NCI-H146 treated with DMSO at 0.1 percent for 48 hours (cell line): ENCODE results near the gene KIAA1549.

Experiments
- DNase-seq: peaks from one replicate; lab custom pipeline; 2025; ENCODE audit not compliant: unreplicated experiment; lab: John Stamatoyannopoulos, UW

Gene KIAA1549

DNA sequence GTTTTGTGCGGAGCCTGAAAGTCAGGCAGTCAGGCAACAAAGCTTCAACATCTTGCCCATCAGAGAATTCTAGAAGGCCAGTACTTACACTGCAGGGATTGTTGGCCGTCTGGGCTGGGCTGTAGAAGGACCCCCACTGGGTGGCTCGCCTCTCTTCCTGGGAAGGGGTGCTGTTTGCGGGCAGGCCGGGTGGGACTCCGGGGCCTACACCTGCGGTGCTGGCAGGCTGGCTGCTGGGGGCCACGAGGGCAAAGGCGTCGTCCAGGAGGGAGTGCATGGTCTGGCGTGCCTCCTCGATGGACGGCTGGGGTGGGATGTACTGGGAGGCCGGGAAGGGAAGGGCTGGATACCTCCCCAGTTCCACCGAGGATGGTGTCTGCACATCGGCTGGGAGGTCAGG is 120.1 kb downstream of the KIAA1549 start:
- no peak for DNase-seq

DNA sequence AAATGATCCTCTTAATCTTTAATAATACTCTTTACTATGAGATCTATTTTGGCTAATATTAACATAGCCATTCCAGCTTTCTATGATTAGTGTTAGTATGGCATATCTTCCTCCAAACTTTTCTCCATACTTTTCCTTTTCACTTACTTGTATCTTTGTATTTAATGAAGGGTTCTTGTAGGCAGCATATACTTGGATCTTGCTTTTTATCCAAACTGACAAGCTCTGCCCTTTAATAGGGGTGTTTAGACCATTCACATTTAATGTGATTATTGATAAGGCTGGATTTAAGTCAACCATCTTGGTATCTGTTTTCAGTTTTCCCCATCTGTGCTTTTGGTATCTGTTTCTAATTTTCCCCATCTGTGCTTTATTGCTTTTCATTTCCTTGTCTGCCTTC is 123.5 kb downstream of the KIAA1549 start:
- DNase-seq: no peak

DNA sequence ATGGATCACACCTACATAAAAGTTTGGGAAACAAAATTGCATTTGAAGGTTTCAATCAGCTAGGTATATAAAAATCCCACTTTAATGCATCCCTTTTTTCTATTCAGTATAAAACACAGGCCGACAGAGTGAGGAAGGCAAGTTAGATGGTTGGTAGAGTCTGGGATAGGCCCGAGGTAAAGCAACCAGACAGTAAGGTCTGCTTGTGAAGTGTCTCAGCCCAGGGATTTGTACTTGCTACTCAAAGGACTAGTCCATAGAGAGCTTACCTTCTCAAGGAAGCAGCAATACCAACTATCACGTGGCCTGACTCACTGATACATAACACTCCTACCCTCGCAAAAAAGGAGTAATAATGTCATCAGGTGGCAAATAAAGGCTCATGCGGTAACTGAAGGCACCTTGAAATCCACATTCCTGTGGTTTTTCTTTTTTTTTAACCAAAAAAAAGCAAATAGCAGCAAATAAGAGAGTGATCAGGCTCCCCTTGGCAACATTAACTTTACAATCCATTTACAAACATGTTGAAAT is 127.0 kb downstream of the KIAA1549 start:
- no peak for DNase-seq

DNA sequence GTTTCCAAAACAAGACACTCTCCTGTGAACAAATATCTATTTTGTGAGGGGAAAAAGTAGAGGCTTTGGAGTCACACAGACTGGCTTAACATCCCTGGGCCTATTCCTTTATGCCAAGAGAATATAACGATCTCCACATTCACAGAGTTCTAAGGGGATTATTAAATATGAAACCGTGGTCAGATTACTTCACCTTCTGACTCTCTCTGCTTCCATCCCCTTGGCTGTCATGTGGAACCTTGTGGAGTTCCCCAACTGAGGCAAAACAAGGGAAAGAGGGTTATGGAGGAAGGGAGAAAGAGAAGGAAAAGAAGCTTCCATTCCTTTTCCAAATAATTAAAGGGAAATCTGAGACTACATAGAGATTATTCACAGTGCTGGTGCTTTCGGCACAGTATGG is 127.7 kb downstream of the KIAA1549 start:
- no peak for DNase-seq

DNA sequence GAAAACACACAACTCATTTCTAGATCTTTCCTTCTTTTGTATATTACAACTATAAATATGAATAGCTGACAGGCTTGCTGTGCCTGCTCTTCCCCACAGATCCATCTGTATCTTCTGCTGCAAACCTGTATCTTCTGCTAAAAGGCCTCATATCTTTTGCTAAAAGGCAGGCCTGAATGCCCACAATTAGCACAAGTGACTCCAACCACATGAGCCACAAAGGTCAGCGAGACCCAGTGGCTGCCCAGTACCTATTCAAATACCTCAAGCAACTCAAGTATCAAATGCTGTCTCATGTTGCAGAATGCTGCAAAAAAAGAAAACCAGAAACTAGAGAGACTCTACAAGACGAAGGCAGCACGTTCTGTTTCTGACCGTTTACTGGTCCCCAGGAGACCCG is 128.7 kb downstream of the KIAA1549 start:
- DNase-seq: no peak

DNA sequence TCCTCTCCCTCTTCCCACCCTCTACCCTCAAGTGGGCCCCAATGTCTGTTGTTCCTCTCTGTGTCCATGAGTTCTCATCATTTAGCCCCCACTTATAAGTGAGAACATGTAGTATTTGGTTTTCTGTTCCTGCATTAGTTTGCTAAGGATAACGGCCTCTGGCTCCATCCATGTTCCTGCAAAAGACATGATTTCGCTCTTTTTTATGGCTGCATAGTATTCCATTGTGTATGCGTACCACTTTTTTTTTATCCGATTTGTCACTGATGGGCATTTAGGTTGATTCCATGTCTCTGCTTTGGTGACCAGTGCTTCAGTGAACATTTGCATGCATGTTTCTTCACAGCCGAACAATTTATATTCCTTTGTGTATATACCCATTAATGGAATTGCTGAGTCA is 131.5 kb downstream of the KIAA1549 start:
- DNase-seq: no peak

DNA sequence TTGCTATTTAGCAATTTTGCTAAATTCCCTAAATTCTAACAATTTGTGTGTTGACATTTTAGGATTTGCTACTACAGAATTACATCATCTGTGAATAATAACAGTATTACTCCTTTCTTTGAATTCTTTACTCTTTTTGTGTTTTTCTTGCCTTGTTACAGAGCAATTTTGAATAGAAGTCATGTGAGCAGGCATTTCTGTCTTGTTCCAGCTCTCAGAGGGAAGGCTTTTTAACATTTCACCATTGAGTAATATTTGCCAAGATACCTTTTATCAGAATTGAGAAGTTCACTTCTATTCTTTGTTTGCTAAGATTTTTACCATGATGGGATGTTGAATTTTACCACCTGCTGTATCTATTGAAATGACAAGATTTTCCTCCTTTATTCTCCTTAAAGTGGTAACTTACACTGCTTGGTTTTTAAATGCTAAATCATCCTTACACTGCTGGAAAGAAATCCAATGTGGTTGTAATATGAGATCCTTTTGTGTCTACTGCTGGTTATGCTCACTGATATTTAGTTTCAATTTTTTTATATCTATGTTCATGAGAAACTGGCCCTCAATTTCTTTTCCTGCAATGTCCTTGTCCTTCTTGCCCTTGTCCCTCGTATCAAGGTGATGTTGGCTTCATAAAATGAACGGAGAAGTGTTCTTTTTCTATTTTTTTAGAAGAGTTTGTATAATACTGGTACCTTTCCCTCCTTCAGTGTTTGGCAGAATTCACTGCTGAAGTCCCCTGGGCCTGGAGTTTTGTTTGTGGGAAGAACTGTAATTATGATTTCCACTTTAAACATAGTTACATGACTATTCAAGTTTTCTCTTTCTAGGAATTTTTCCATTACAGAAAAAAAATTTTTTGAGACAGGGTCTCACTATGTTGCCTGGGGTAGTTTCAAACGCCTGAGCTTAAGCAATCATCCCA is 132.9 kb downstream of the KIAA1549 start:
- DNase-seq: no peak

DNA sequence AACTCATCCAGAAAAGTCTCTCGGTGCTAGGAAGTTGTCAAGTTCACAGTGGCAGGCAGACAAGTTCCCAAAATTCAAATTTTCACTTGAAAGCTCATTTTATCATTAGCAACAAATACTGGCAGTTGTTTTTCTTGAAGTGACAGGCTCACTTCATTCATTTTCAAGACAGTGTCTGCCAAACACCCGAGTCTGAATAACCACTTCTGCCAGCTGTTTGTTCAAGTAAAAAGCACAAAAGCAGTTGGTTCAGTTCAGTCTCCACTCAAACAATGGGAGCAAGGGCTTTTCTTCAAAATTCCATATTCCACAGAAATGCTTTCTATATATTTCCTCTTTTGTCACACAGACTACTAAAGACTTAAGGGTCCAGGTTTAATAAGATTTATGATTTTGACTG is 135.5 kb downstream of the KIAA1549 start:
- DNase-seq: no peak

DNA sequence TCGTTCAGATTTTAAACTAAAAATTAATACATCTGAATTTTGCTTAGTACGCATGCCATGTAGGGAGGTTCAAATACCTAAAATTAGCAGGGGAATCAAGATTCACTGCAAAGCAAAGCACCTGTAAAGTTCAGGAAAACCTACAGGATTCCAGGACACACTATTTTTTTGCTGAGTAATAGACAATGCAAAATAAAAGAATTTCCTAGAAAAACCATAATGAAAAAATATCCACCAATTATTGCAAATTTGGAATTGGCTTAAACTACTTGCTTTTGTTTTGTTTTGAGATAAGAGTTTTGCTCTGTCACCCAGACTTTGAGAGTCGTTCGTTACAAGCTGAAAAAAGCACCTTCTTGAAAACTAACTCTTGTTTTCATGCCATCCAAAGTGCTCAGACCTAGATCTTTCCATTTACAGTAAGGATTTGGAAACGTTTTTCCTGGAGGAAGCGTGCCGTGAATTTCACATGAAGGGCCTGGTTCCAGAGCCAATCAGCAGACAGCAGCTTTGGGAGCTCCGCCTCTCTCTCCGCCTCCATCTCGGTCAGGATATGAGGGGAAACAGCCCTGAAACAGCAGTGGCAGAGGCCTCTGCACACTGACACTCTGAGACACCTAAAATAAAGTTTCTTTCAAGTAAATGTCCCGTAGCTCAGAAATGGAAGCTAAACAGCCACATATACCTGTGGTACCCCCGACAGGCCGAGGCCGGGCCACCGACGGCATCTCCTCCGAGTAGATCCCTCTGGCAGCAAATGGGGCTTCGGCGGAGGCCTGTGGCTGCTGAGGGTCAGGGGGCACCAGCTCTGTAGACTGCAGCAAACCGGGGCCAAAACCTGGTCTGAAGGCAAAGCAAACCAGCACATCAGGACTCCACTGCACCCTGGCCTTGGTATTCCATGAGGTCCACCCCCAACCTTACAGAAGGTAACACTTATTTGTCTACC is 137.3 kb downstream of the KIAA1549 start:
- DNase-seq: no peak

DNA sequence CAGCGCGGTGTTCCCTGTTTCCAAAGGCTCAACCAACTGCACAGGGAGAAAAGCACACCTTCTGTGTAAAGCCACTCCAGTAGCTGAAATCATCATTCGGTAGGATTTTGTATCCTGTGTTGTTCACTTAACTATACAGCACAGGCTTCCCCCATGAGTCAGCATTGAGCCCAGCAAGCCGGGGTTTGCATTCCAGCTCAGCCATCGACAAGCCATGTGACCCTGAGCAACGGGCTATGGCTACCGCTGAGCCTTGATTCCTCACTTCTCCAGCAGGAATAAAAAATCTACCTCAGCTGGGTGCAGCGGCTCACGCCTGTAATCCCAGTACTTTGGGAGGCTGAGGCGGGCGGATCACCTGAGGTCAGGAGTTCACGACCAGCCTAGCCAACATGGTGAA is 139.1 kb downstream of the KIAA1549 start:
- DNase-seq: no peak

DNA sequence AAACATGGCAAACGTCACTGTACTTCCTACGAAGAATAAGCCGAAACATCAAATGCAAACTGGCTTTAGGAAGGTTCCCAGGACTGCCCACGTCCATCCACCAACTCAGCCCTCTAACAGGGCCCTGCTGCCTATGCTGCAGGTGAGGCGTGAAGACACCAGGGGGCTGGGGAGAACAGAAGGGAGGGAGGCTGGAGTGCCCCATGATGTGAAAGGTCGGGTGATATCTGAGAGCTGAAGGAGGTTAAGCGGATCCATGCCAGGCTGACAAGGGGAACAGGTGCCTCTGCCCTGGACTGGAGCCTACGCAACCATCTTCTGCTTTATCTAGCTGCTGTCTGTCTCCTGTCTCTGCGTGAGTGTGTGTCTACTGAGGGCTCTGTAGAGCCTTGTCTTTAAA is 143.0 kb downstream of the KIAA1549 start:
- DNase-seq: peak; percentile 1

DNA sequence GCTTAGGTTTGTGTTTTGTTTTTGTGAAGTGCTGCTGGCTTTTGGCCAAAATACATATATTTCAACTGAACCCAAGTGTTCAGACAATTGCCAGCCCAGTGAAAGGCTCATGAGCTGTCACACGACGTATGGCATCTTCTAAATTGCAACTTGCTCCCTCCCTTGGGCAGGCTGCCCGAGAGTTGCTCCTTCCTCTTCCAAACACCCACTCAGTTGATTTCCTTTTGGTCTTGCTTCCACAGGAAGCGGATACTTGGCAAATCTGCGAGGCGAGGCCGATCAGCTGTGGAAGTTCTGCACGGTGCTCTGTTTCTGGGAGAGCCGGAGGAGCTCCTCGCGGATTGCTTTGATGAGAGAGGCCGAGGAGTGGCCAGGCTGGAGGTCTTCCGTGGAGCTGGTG is 143.6 kb downstream of the KIAA1549 start:
- DNase-seq: peak; percentile 2

DNA sequence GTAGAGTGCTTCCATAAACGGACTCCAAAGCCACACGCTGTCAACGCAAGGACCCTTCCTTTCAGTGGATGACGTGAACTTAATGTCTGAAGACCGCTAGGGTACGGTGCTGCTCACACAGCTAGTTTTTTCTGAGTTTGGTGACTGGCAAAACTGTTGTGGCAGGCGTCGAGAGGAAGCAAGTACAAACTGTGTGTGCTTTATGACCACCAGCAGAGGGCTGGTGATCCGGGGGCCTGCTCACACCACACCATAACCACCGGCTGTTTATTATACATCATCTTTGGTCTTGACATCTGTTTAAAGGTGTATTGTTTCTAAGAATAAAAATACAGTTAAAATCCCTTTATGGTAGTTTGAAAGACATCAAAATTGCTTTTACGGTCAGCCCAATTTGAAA is 146.1 kb downstream of the KIAA1549 start:
- no peak for DNase-seq

DNA sequence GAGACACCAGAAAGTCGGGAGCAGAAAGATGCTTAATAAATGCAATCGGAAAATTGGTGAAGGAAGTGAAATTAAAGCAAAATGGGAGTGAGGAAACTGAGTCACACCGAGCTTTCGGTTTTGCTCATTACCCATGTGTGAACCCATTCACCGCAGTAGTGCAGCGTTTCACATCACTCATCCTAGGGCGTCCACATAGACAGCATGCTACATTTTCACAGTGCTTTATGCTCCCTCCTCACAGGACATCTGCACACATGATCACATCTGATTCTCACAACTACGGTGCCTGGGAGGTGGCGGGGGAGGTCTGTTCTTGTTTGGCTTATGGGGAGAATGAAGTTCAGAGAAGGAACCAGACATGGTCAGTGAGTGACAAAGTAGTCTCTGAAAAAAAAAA is 146.6 kb downstream of the KIAA1549 start:
- DNase-seq: no peak

DNA sequence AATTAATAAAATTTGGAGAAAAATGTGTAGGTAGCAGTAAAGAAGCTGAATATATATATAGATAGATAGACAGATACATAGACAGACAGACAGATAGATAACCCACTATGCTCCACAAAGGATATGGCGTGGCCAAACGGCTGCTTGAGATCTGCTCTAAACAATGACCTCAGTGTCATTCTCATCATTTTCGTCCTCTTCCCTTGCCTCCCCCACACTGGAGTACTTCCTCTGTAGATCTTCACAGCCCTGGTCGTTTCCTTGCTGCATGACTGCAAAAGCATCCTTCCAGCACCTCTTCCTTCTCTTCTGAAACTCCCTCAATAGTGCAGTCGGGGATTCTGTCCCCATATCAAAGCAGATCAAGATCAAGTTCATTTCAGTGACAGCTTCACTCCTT is 147.6 kb downstream of the KIAA1549 start:
- no peak for DNase-seq

DNA sequence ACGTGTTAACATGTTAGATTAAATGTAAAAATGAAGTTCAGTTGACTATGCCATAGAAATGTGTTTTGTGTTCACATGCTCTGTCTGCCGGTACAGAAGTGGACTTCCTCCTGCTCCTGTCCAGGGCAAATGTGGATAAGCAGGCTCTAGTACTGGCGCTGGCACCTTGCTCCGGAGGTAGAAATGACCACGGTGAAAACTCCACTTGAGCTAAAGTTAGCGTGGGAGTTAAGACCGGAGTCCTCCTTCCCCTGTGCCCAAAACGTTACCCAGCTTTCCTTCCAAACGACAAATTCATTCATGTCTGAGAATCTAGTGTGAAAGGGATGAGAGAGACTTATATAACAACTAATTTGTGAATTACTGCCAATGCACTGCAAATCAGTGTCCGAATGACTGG is 148.2 kb downstream of the KIAA1549 start:
- no peak for DNase-seq

DNA sequence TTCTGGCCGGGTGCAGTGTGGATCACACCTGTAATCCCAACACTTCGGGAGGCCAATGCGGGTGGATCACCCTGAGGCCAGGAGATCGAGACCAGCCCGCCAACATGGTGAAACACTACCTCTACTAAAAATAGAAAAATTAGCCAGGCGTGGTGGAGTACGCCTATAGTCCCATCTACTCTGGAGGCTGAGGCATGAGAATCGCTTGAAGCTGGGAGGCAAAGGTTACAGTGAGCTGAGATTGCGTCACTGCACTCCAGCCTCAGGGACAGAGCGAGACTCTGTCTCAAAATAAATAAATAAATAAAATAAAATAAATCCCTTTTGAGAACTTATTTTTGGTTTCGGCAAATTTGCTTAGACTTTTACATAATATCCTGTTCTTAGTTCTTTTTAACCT is 151.9 kb downstream of the KIAA1549 start:
- DNase-seq: no peak

DNA sequence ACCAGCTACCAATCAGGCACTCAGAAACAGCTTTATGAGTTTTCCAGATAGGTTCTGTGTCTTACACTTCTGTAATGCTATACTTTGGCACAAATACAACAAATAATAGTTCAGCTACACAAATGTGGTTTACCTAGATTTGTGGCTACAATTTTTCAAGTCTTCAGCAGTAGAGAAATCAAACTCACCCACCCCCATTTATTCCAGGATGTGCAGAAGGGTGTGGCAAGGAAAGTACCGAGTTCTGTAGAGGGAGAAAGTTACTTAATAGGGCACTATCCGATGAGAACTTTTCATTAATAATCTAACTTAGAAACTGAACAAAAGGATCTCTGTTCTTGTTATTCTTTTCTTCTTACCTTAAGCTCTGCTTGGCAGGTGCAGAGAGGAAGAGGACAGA is 152.9 kb downstream of the KIAA1549 start:
- DNase-seq: no peak

DNA sequence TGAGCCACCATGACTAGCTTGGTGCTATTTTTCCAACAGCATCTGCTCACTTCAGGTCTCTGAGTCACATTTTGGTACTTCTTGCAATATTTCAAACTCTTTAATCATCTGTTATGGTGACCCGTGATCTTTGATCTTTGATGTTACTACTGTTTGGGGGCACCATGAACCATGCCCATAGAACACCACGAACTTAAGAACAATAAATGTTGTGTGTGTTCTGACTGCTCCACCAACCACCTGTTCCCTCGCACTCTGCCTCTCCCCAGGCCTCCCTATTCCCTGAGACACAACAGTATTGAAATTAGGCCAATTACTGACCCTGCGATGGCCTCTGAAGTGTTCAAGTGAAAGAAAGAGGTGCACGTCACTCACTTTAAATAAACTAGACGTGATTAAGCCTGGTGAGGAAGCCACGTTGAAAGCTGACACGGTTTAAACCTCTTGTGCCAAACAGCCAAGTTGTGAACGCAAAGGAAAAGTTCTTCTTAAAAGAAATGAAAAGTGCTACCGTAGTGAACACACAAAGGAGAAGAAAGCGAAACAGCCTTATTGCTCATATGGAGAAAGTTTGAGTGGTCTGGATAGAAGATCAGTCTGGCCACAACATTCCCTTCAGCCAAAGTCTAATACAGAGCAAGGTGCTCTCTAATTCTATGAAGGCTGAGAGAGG is 156.0 kb downstream of the KIAA1549 start:
- peak; percentile 52 for DNase-seq

DNA sequence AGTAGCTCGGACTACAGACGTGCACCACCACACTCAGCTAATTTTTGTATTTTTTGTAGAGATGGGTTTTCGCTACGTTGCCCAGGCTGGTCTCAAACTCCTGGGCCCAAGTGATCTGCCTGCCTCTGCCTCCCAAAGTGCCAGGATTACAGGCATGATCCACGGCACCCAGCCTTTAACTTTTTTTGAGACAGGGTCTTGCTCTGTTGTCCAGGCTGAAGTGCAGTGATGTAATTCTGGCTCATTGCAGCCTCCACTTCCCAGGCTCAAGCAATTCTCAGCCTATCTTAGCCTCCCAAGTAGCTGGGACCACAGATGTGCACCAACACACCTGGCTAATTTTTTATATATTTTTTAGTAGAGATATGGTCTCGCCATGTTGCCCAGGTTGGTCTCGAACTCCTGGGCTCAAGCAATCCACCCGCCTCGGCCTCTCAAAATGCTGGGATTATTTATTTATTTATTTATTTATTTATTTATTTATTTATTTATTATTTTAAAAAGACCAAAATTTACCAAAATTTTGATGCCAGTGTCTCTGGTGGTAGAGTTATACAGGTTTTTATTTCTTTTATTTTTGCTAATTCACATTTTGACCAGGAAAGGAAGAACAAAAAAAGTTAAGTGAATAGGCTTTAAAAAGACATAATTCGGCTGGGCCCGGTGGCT is 158.2 kb downstream of the KIAA1549 start:
- DNase-seq: no peak

DNA sequence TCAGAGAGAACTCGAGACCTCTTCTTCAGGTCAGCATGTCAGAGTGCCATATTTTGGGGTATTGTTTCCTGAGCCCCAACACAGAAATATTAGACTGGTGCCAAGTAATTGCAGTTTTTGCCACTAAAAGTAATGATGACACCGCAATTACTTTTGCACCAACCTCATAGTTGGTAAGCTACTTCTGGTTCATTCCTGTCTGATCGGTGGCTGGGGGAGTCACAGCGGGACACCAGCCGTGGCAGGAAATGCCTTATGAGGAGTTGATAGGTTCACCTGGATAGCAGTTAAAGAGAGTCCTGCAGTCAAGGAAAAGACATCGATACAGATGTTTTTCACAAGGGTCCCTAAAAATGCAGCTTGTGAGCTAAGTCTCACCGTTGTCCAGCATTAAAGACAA is 159.3 kb downstream of the KIAA1549 start:
- no peak for DNase-seq
